A549 (cell line): ENCODE measurements around the gene SLC8A1. TPM values are rescaled to one million over a fixed set of nuclear protein-coding genes. Genes with fewer than 3 reads are reported as not detected.

Experiments
- ATAC-seq, 2 experiments: fragments of 200-7000 bp in 1 of 2; fragments of >200 bp in 1 of 2; cut with Nextera tagmentation in 1 of 2; cut with Tn5 transposase in 1 of 2; 3 replicates each; pipeline versions ENCODE4 v1.8.0 to v1.9.1; 2018 to 2020; ENCODE audit warnings: mild to moderate bottlenecking in 1 of 2, moderate library complexity in 1 of 2
- CTCF ChIA-PET: fragments of 300-600 bp; sonication (Branson Sonifier 250); formaldehyde crosslinking; extraction: SDS; loops from one replicate; lab custom pipeline; 2021; ENCODE audit warnings: antibody characterized with exemption, inconsistent platforms; lab: Yijun Ruan, JAX
- POLR2A ChIA-PET: fragments of 350-600 bp; formaldehyde crosslinking; extraction: SDS; loops from one replicate; lab custom pipeline; 2021; ENCODE audit warnings: antibody characterized with exemption, inconsistent platforms; lab: Yijun Ruan, JAX
- DNase-seq, 2 experiments: peaks; one replicate each; pipeline versions ENCODE4 v3.0.0 to v3.0.0-alpha.2; 2011 to 2016; ENCODE audit warnings: low read depth in 1 of 2, low spot score in 1 of 2
- FAIRE-seq: peaks from 2 replicates; lab custom pipeline; 2011; peaks lifted over from hg19 to GRCh38; lab: Jason Lieb, UNC
- H3K27ac ChIP-seq, 2 experiments: fragments of >200 bp; sonication (Bioruptor Twin); formaldehyde crosslinking; 3 replicates each; pipeline ENCODE4 v1.5.1; 2016 to 2017
- H3K4me1 ChIP-seq: fragments of >200 bp; sonication (Bioruptor Twin); formaldehyde crosslinking; 3 replicates; pipeline ENCODE4 v1.6.1; 2016
- H3K4me2 ChIP-seq: fragments of >200 bp; sonication (Bioruptor Twin); formaldehyde crosslinking; 3 replicates; pipeline ENCODE4 v1.6.1; 2016
- H3K4me3 ChIP-seq: fragments of >200 bp; sonication (Bioruptor Twin); formaldehyde crosslinking; 3 replicates; pipeline ENCODE4 v1.5.1; 2016
- H3K9me3 ChIP-seq: fragments of >200 bp; sonication (Bioruptor Twin); formaldehyde crosslinking; 3 replicates; pipeline ENCODE4 v1.6.1; 2016
- ATOH8 ChIP-seq: fragments of 250-450 bp; sonication (Bioruptor Pico); IDR thresholded peaks from 2 replicates; pipeline ENCODE4 v1.5.0; 2020; ENCODE audit warnings: low read depth, mild to moderate bottlenecking, moderate library complexity
- CHD2 ChIP-seq: fragments of 150-350 bp; IDR thresholded peaks from 2 replicates; pipeline ENCODE4 v1.6.1; 2014; ENCODE audit warnings: low read length; ENCODE audit not compliant: partially characterized antibody
- CHD4 ChIP-seq: fragments of 200-600 bp; sonication (generic); IDR thresholded peaks from 2 replicates; pipeline ENCODE4 v1.6.1; 2016; ENCODE audit warnings: antibody characterized with exemption, mild to moderate bottlenecking, borderline replicate concordance
- CTCF ChIP-seq: fragments of >200 bp; sonication (Bioruptor Twin); formaldehyde crosslinking; IDR thresholded peaks from 3 replicates; pipeline ENCODE4 v1.5.1; 2016
- EHMT2 ChIP-seq: fragments of 200-600 bp; sonication (generic); IDR thresholded peaks from 2 replicates; pipeline ENCODE4 v1.6.1; 2016; ENCODE audit warnings: antibody characterized with exemption, low read depth, mild to moderate bottlenecking, moderate library complexity
- ELK1 ChIP-seq: fragments of 150-350 bp; IDR thresholded peaks from 2 replicates; pipeline ENCODE4 v1.6.1; 2014; ENCODE audit warnings: low read depth, mild to moderate bottlenecking, low read length
- ESRRA ChIP-seq: fragments of 150-350 bp; IDR thresholded peaks from 2 replicates; pipeline ENCODE4 v1.6.1; 2014; ENCODE audit warnings: mild to moderate bottlenecking, low read length, borderline replicate concordance
- FOSB ChIP-seq: fragments of 250-450 bp; sonication (Bioruptor Pico); IDR thresholded peaks from 2 replicates; pipeline ENCODE4 v1.5.0; 2020; ENCODE audit warnings: mild to moderate bottlenecking, moderate library complexity
- FOSL2 ChIP-seq, 2 experiments: fragments of 450-650 bp in 1 of 2; fragments of >200 bp in 1 of 2; sonication (Bioruptor Twin) in 1 of 2; formaldehyde crosslinking; IDR thresholded peaks; 2 replicates each; pipeline versions ENCODE4 v1.5.0 to v1.6.1; 2016 to 2020; ENCODE audit warnings: mild to moderate bottlenecking in 1 of 2, moderate library complexity in 1 of 2
- HES2 ChIP-seq: fragments of >200 bp; sonication (Bioruptor Twin); formaldehyde crosslinking; IDR thresholded peaks from 2 replicates; pipeline ENCODE4 v1.6.1; 2016
- HOXA7 ChIP-seq: fragments of 250-450 bp; sonication (Bioruptor Pico); IDR thresholded peaks from 2 replicates; pipeline ENCODE4 v1.5.0; 2020; ENCODE audit warnings: mild to moderate bottlenecking, moderate library complexity
- JUN ChIP-seq, 2 experiments: fragments of >200 bp; sonication (Bioruptor Twin); formaldehyde crosslinking; IDR thresholded peaks; 2 replicates in 1 of 2; 3 replicates in 1 of 2; pipeline ENCODE4 v1.6.1; 2016 to 2017
- MAZ ChIP-seq: fragments of 150-350 bp; IDR thresholded peaks from 2 replicates; pipeline ENCODE4 v1.6.1; 2014; ENCODE audit warnings: antibody characterized with exemption, low read depth, low read length, borderline replicate concordance
- NPAS2 ChIP-seq: fragments of 250-450 bp; sonication (Bioruptor Pico); IDR thresholded peaks from 2 replicates; pipeline ENCODE4 v1.8.0; 2022; ENCODE audit warnings: mild to moderate bottlenecking, moderate library complexity, borderline replicate concordance
- NR3C1 ChIP-seq: fragments of >200 bp; sonication (Bioruptor Twin); formaldehyde crosslinking; IDR thresholded peaks from 3 replicates; pipeline ENCODE4 v1.6.1; 2017
- POLR2A ChIP-seq: IDR thresholded peaks from 2 replicates; pipeline ENCODE4 v1.6.1; 2012; ENCODE audit warnings: mild to moderate bottlenecking, low read length
- RAD21 ChIP-seq, 2 experiments: fragments of >200 bp in 1 of 2; sonication (Bioruptor Twin) in 1 of 2; formaldehyde crosslinking in 1 of 2; IDR thresholded peaks in 1 of 2; conservative IDR thresholded peaks in 1 of 2; 2 replicates in 1 of 2; 3 replicates in 1 of 2; pipeline ENCODE4 v1.6.1; 2012 to 2018; ENCODE audit warnings: inconsistent platforms in 1 of 2
- RFX5 ChIP-seq: fragments of 450-650 bp; IDR thresholded peaks from 2 replicates; pipeline ENCODE4 v1.7.1; 2014; ENCODE audit warnings: antibody characterized with exemption, mild to moderate bottlenecking, moderate library complexity
- SREBF2 ChIP-seq: fragments of 450-650 bp; IDR thresholded peaks from 2 replicates; pipeline ENCODE4 v1.6.1; 2014; ENCODE audit warnings: mild to moderate bottlenecking, moderate library complexity
- USF2 ChIP-seq: fragments of 450-650 bp; IDR thresholded peaks from 2 replicates; pipeline ENCODE4 v1.6.1; 2014; ENCODE audit warnings: antibody characterized with exemption
- ZC3H11A ChIP-seq: fragments of 450-650 bp; IDR thresholded peaks from 2 replicates; pipeline ENCODE4 v1.6.1; 2014; ENCODE audit warnings: antibody characterized with exemption, mild to moderate bottlenecking
- ZFP36 ChIP-seq: fragments of 450-650 bp; IDR thresholded peaks from 2 replicates; pipeline ENCODE4 v1.6.1; 2014; ENCODE audit warnings: borderline replicate concordance; ENCODE audit not compliant: partially characterized antibody
- WGBS: methylation state at CpG from one replicate; pipeline ENCODE4 v1.1.6; 2017; ENCODE audit errors: missing lambda C conversion rate; 5-methylcytosine and 5-hydroxymethylcytosine counted together
- polyA plus RNA-seq, 4 experiments: library from polyadenylated mRNA; depleted of rRNA in 3 of 4; stranded (reverse); fragments of >200 nt; fragmentation: RNase III in 1 of 4; extraction: RNeasy Plus Mini Kit Qiagen cat#74134 plus additional on column Dnase treatment in 1 of 4; gene quantifications; 2 replicates in 3 of 4; 3 replicates in 1 of 4; pipeline ENCODE4 v1.2.3, GENCODE V29; 2011 to 2017

Gene SLC8A1
- polyA plus RNA-seq, 2 of the 4 experiments (the other 2 are of a cell fraction), result 0.28 to 0.92 TPM

GRCh38 chr2:40406485-40407289, 45.2 kb downstream of the SLC8A1 start:
- FAIRE-seq (no peak), DNase-seq (no peak), ATAC-seq (no peak)
- peaks cover 10% of the 10 kb centered on the region for H3K4me1 ChIP-seq
- no peak for TF ChIP-seq NR3C1
- no peak for TF ChIP-seq POLR2A
- TF ChIP-seq HES2, result no peak
- no peak for TF ChIP-seq JUN (IDR thresholded peaks at IDR 0.05)
- no peak for TF ChIP-seq ESRRA
- no peak for TF ChIP-seq FOSL2 (IDR thresholded peaks at IDR 0.05)
- TF ChIP-seq FOSL2 (CRISPR knock-in tag; IDR thresholded peaks at IDR 0.05), result no peak
- no peak for TF ChIP-seq USF2
- no peak for TF ChIP-seq ZC3H11A
- no peak for TF ChIP-seq CTCF
- no peak for TF ChIP-seq RFX5
- TF ChIP-seq NPAS2 (CRISPR knock-in tag), result no peak
- TF ChIP-seq SREBF2, result no peak
- TF ChIP-seq CHD4, result no peak
- no peak for TF ChIP-seq ELK1
- TF ChIP-seq CHD2, result no peak
- no peak for TF ChIP-seq FOSB (CRISPR knock-in tag)
- no peak for TF ChIP-seq ATOH8 (CRISPR knock-in tag)
- TF ChIP-seq RAD21 (conservative IDR thresholded peaks at IDR 0.05 in 1 of 2, IDR thresholded peaks at IDR 0.05 in 1 of 2), result no peak
- TF ChIP-seq MAZ, result no peak
- ChIA-PET POLR2A (no interaction called here), CTCF (no interaction called here)
- H3K27ac ChIP-seq, result no peak overlapping the region
- H3K4me2 ChIP-seq, result no peak overlapping the region
- no peak overlapping the region for H3K4me3 ChIP-seq
- 70% methylated on average over 8 of the region's 8 CpGs for WGBS
- no peaks in the 10 kb centered on the region for H3K9me3 ChIP-seq

- ATAC-seq, result no peak
- FAIRE-seq, result no peak
- WGBS, result 69% methylated on average over 3 of the region's 3 CpGs
- DNase-seq, result no peak
- POLR2A ChIA-PET, result no interaction called here
- Histone ChIP-seq H3K4me3 (no peak overlapping the region), H3K4me2 (no peak overlapping the region), H3K4me1 (peaks cover 12% of the 10 kb centered on the region), H3K27ac (no peak overlapping the region), H3K9me3 (no peaks in the 10 kb centered on the region)
- TF ChIP-seq JUN (IDR thresholded peaks at IDR 0.05) (no peak), EHMT2 (no peak), USF2 (no peak), ZFP36 (no peak), HOXA7 (CRISPR knock-in tag) (no peak)
- CTCF ChIA-PET, result interaction anchor here (2.1 kb wide), 1 partner anchor 11 kb away, joined by 7 read pairs; no protein-coding TSS in a partner anchor
These were observed 46.4 kb downstream of the SLC8A1 start for GRCh38 chr2:40405465-40405864.
